A549 (cell line): ENCODE results near the gene PDE12. TPM values are rescaled to one million over a fixed set of nuclear protein-coding genes. Genes with fewer than 3 reads are reported as not detected.

Experiments used
- ATAC-seq, 2 experiments: fragments of 200-7000 bp in 1 of 2; fragments of >200 bp in 1 of 2; cut with Nextera tagmentation in 1 of 2; cut with Tn5 transposase in 1 of 2; 3 replicates each; pipeline versions ENCODE4 v1.8.0 to v1.9.1; 2018 to 2020; ENCODE audit warnings: mild to moderate bottlenecking in 1 of 2, moderate library complexity in 1 of 2
- CTCF ChIA-PET: fragments of 300-600 bp; sonication (Branson Sonifier 250); formaldehyde crosslinking; extraction: SDS; loops from one replicate; lab custom pipeline; 2021; ENCODE audit warnings: antibody characterized with exemption, inconsistent platforms; lab: Yijun Ruan, JAX
- POLR2A ChIA-PET: fragments of 350-600 bp; formaldehyde crosslinking; extraction: SDS; loops from one replicate; lab custom pipeline; 2021; ENCODE audit warnings: antibody characterized with exemption, inconsistent platforms; lab: Yijun Ruan, JAX
- DNase-seq, 2 experiments: peaks; one replicate each; pipeline versions ENCODE4 v3.0.0 to v3.0.0-alpha.2; 2011 to 2016; ENCODE audit warnings: low read depth in 1 of 2, low spot score in 1 of 2
- FAIRE-seq: peaks from 2 replicates; lab custom pipeline; 2011; peaks lifted over from hg19 to GRCh38; lab: Jason Lieb, UNC
- H3K27ac ChIP-seq, 2 experiments: fragments of >200 bp; sonication (Bioruptor Twin); formaldehyde crosslinking; 3 replicates each; pipeline ENCODE4 v1.5.1; 2016 to 2017
- H3K4me1 ChIP-seq: fragments of >200 bp; sonication (Bioruptor Twin); formaldehyde crosslinking; 3 replicates; pipeline ENCODE4 v1.6.1; 2016
- H3K4me2 ChIP-seq: fragments of >200 bp; sonication (Bioruptor Twin); formaldehyde crosslinking; 3 replicates; pipeline ENCODE4 v1.6.1; 2016
- H3K4me3 ChIP-seq: fragments of >200 bp; sonication (Bioruptor Twin); formaldehyde crosslinking; 3 replicates; pipeline ENCODE4 v1.5.1; 2016
- H3K9me3 ChIP-seq: fragments of >200 bp; sonication (Bioruptor Twin); formaldehyde crosslinking; 3 replicates; pipeline ENCODE4 v1.6.1; 2016
- CBX8 ChIP-seq: fragments of 200-600 bp; sonication (generic); IDR thresholded peaks from 2 replicates; pipeline ENCODE4 v1.6.1; 2016
- EHMT2 ChIP-seq: fragments of 200-600 bp; sonication (generic); IDR thresholded peaks from 2 replicates; pipeline ENCODE4 v1.6.1; 2016; ENCODE audit warnings: antibody characterized with exemption, low read depth, mild to moderate bottlenecking, moderate library complexity
- FOSB ChIP-seq: fragments of 250-450 bp; sonication (Bioruptor Pico); IDR thresholded peaks from 2 replicates; pipeline ENCODE4 v1.5.0; 2020; ENCODE audit warnings: mild to moderate bottlenecking, moderate library complexity
- GATA3 ChIP-seq: IDR thresholded peaks from 2 replicates; pipeline ENCODE4 v1.6.1; 2012; ENCODE audit warnings: borderline replicate concordance
- HES2 ChIP-seq: fragments of >200 bp; sonication (Bioruptor Twin); formaldehyde crosslinking; IDR thresholded peaks from 2 replicates; pipeline ENCODE4 v1.6.1; 2016
- HEYL ChIP-seq: fragments of 250-450 bp; sonication (Bioruptor Pico); IDR thresholded peaks from 2 replicates; pipeline ENCODE4 v1.8.0; 2021; ENCODE audit warnings: mild to moderate bottlenecking, moderate library complexity
- HOXB13 ChIP-seq: fragments of 250-450 bp; sonication (Bioruptor Pico); IDR thresholded peaks from 2 replicates; pipeline ENCODE4 v1.5.0; 2020; ENCODE audit warnings: low read depth, mild to moderate bottlenecking, moderate library complexity
- HOXB5 ChIP-seq: fragments of 250-450 bp; sonication (Bioruptor Pico); IDR thresholded peaks from 2 replicates; pipeline ENCODE4 v1.5.0; 2020; ENCODE audit warnings: mild to moderate bottlenecking, moderate library complexity
- JUNB ChIP-seq: fragments of >200 bp; sonication (Bioruptor Twin); formaldehyde crosslinking; IDR thresholded peaks from 2 replicates; pipeline ENCODE4 v1.6.1; 2016
- KDM1A ChIP-seq: fragments of 200-600 bp; sonication (generic); IDR thresholded peaks from 2 replicates; pipeline ENCODE4 v1.6.1; 2016; ENCODE audit warnings: low read depth, mild to moderate bottlenecking
- MAZ ChIP-seq: fragments of 150-350 bp; IDR thresholded peaks from 2 replicates; pipeline ENCODE4 v1.6.1; 2014; ENCODE audit warnings: antibody characterized with exemption, low read depth, low read length, borderline replicate concordance
- NFE2L2 ChIP-seq: fragments of 150-350 bp; conservative IDR thresholded peaks from 2 replicates; pipeline ENCODE4 v1.6.1; 2014; ENCODE audit warnings: low read length
- PBX3 ChIP-seq: IDR thresholded peaks from 2 replicates; pipeline ENCODE4 v1.6.1; 2012
- POLR2AphosphoS2 ChIP-seq: conservative IDR thresholded peaks from 2 replicates; pipeline ENCODE4 v1.6.1; 2012; ENCODE audit warnings: low read length, improper control_type of control experiment, inconsistent platforms
- RFX5 ChIP-seq: fragments of 450-650 bp; IDR thresholded peaks from 2 replicates; pipeline ENCODE4 v1.7.1; 2014; ENCODE audit warnings: antibody characterized with exemption, mild to moderate bottlenecking, moderate library complexity
- SMC3 ChIP-seq: fragments of >200 bp; sonication (Bioruptor Twin); formaldehyde crosslinking; IDR thresholded peaks from 3 replicates; pipeline ENCODE4 v1.6.1; 2018; ENCODE audit warnings: inconsistent platforms
- TP53 ChIP-seq: fragments of 250-450 bp; sonication (Bioruptor Pico); IDR thresholded peaks from 2 replicates; pipeline ENCODE4 v1.5.0; 2021; ENCODE audit warnings: mild to moderate bottlenecking, moderate library complexity
- WGBS: methylation state at CpG from one replicate; pipeline ENCODE4 v1.1.6; 2017; ENCODE audit errors: missing lambda C conversion rate; 5-methylcytosine and 5-hydroxymethylcytosine counted together
- polyA plus RNA-seq, 4 experiments: library from polyadenylated mRNA; depleted of rRNA in 3 of 4; stranded (reverse); fragments of >200 nt; fragmentation: RNase III in 1 of 4; extraction: RNeasy Plus Mini Kit Qiagen cat#74134 plus additional on column Dnase treatment in 1 of 4; gene quantifications; 2 replicates in 3 of 4; 3 replicates in 1 of 4; pipeline ENCODE4 v1.2.3, GENCODE V29; 2011 to 2017
- TF ChIP-seq, protein P1 (sequence below): fragments of 200-600 bp; sonication (generic); IDR thresholded peaks from 2 replicates; pipeline ENCODE4 v1.6.1; 2016; ENCODE audit warnings: antibody characterized with exemption, mild to moderate bottlenecking, moderate library complexity
- TF ChIP-seq, protein P2 (sequence below): fragments of >200 bp; sonication (Bioruptor Twin); formaldehyde crosslinking; IDR thresholded peaks from 3 replicates; pipeline ENCODE4 v1.6.1; 2016

The PDE12 gene
- polyA plus RNA-seq, 2 of the 4 experiments (the other 2 are of a cell fraction), result 12.7 to 14.4 TPM

- TF ChIP-seq, protein P1, sequence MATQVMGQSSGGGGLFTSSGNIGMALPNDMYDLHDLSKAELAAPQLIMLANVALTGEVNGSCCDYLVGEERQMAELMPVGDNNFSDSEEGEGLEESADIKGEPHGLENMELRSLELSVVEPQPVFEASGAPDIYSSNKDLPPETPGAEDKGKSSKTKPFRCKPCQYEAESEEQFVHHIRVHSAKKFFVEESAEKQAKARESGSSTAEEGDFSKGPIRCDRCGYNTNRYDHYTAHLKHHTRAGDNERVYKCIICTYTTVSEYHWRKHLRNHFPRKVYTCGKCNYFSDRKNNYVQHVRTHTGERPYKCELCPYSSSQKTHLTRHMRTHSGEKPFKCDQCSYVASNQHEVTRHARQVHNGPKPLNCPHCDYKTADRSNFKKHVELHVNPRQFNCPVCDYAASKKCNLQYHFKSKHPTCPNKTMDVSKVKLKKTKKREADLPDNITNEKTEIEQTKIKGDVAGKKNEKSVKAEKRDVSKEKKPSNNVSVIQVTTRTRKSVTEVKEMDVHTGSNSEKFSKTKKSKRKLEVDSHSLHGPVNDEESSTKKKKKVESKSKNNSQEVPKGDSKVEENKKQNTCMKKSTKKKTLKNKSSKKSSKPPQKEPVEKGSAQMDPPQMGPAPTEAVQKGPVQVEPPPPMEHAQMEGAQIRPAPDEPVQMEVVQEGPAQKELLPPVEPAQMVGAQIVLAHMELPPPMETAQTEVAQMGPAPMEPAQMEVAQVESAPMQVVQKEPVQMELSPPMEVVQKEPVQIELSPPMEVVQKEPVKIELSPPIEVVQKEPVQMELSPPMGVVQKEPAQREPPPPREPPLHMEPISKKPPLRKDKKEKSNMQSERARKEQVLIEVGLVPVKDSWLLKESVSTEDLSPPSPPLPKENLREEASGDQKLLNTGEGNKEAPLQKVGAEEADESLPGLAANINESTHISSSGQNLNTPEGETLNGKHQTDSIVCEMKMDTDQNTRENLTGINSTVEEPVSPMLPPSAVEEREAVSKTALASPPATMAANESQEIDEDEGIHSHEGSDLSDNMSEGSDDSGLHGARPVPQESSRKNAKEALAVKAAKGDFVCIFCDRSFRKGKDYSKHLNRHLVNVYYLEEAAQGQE, result no peak
- TF ChIP-seq PBX3, result no peak
- no peak for TF ChIP-seq MAZ
- TF ChIP-seq HEYL (CRISPR knock-in tag), result no peak
- TF ChIP-seq EHMT2, result no peak
- TF ChIP-seq HES2, result no peak
- TF ChIP-seq, all 56 proteins: peak for 0
Measured at GRCh38 chr3:57575966-57576626, 20.0 kb downstream of the PDE12 start (continued).

DNA sequence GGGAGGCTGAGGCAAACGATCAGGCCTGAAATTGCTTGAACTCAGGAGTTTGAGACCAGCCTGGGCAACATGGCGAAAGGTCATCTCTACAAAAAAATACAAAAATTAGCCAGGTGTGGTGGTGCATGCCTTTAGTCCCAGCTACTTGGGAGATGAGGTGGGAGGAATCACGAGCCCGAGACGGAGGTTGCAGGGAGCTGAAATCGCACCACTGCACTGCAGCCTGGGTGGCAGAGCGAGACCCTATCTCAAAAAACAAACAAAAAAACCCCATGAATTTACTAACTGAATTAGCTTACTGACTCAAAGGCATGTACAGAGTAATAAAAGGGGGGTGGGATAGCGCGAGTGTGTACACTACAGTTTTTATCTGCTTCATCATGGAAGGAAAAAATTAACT, 21.7 kb downstream of the PDE12 start:
- H3K4me2 ChIP-seq, result no peak overlapping the region
- H3K4me3 ChIP-seq, result no peak overlapping the region
- no peak for DNase-seq
- H3K27ac ChIP-seq, result no peak overlapping the region
- CTCF ChIA-PET, result no interaction called here
- no peak for ATAC-seq
- POLR2A ChIA-PET, result no interaction called here
- 0 out of 3 replicates have a peak, but pooled peaks cover under 1% of the 10 kb centered on the region for H3K4me1 ChIP-seq
- H3K9me3 ChIP-seq, result no peaks in the 10 kb centered on the region
- no peak for FAIRE-seq
- 91% methylated on average over 9 of the region's 9 CpGs for WGBS
- TF ChIP-seq FOSB (CRISPR knock-in tag), result no peak
- TF ChIP-seq POLR2AphosphoS2, result no peak
- no peak for TF ChIP-seq GATA3
- TF ChIP-seq KDM1A, result no peak
- no peak for TF ChIP-seq EHMT2
- no peak for TF ChIP-seq RFX5
- no peak for TF ChIP-seq NFE2L2
- TF ChIP-seq, protein P2, sequence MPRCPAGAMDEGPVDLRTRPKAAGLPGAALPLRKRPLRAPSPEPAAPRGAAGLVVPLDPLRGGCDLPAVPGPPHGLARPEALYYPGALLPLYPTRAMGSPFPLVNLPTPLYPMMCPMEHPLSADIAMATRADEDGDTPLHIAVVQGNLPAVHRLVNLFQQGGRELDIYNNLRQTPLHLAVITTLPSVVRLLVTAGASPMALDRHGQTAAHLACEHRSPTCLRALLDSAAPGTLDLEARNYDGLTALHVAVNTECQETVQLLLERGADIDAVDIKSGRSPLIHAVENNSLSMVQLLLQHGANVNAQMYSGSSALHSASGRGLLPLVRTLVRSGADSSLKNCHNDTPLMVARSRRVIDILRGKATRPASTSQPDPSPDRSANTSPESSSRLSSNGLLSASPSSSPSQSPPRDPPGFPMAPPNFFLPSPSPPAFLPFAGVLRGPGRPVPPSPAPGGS, result no peak
- no peak for TF ChIP-seq TP53 (CRISPR knock-in tag)
- TF ChIP-seq CBX8, result no peak
- TF ChIP-seq JUNB, result no peak
- no peak for TF ChIP-seq SMC3
- no peak for TF ChIP-seq HOXB5 (CRISPR knock-in tag)
- TF ChIP-seq HES2, result no peak
- TF ChIP-seq HOXB13 (CRISPR knock-in tag), result no peak
